Epidermal melanocyte (primary cell): ENCODE measurements around the gene QKI.
"Not testable (repeated sequence)": the region's sequence is repeated elsewhere in the genome, so short reads cannot be mapped to it uniquely, and the experiment has no call there.

Experiments
- DNase-seq: peaks from one replicate; pipeline ENCODE4 v3.0.0; 2011; ENCODE audit warnings: low spot score; ENCODE audit not compliant: insufficient read length

The QKI gene

GRCh38 chr6:163476946-163477345 is 62.4 kb downstream of the QKI start:
- DNase-seq, result not testable (repeated sequence)

GRCh38 chr6:163483107-163483506 is 68.6 kb downstream of the QKI start:
- DNase-seq, result no peak

- no peak for DNase-seq
Measured at GRCh38 chr6:163485388-163485851, 70.9 kb downstream of the QKI start.

GRCh38 chr6:163486821-163487220 is 72.3 kb downstream of the QKI start:
- DNase-seq, result no peak

- no peak for DNase-seq
Measured at GRCh38 chr6:163487606-163488005, 73.1 kb downstream of the QKI start.

GRCh38 chr6:163489584-163489983 is 75.1 kb downstream of the QKI start:
- no peak for DNase-seq

- DNase-seq, result no peak
Measured at GRCh38 chr6:163490826-163491577, 76.5 kb downstream of the QKI start.

GRCh38 chr6:163491737-163492300 is 77.3 kb downstream of the QKI start:
- no peak for DNase-seq

- DNase-seq, result no peak
Measured at GRCh38 chr6:163494279-163494727, 79.8 kb downstream of the QKI start.

GRCh38 chr6:163496205-163496604 is 81.7 kb downstream of the QKI start:
- DNase-seq, result no peak

GRCh38 chr6:163500105-163500504 is 85.6 kb downstream of the QKI start:
- no peak for DNase-seq

GRCh38 chr6:163501026-163501425 is 86.5 kb downstream of the QKI start:
- DNase-seq, result no peak

- no peak for DNase-seq
Measured at GRCh38 chr6:163501439-163501838, 86.9 kb downstream of the QKI start.

GRCh38 chr6:163504984-163505640 is 90.6 kb downstream of the QKI start:
- no peak for DNase-seq

GRCh38 chr6:163507965-163508364 is 93.4 kb downstream of the QKI start:
- DNase-seq, result no peak

GRCh38 chr6:163513003-163513402 is 98.5 kb downstream of the QKI start:
- no peak for DNase-seq

- no peak for DNase-seq
Measured at GRCh38 chr6:163513570-163514166, 99.2 kb downstream of the QKI start.

GRCh38 chr6:163516908-163517307 is 102.4 kb downstream of the QKI start:
- DNase-seq, result no peak

- no peak for DNase-seq
Measured at GRCh38 chr6:163520956-163521355, 106.4 kb downstream of the QKI start.

- no peak for DNase-seq
Measured at GRCh38 chr6:163522033-163522432, 107.5 kb downstream of the QKI start.

GRCh38 chr6:163525926-163526325 is 111.4 kb downstream of the QKI start:
- no peak for DNase-seq

- no peak for DNase-seq
Measured at GRCh38 chr6:163526346-163526745, 111.8 kb downstream of the QKI start.
